ENCODE results near the gene ALAS2. TPM values are rescaled to one million over a fixed set of nuclear protein-coding genes. Genes with fewer than 3 reads are reported as not detected.
"Not testable (repeated sequence)": the region's sequence is repeated elsewhere in the genome, so short reads cannot be mapped to it uniquely, and the experiment has no call there.

Gene ALAS2
- total RNA-seq, 1 donor from 2014 or later, result 6.9 TPM

DNA sequence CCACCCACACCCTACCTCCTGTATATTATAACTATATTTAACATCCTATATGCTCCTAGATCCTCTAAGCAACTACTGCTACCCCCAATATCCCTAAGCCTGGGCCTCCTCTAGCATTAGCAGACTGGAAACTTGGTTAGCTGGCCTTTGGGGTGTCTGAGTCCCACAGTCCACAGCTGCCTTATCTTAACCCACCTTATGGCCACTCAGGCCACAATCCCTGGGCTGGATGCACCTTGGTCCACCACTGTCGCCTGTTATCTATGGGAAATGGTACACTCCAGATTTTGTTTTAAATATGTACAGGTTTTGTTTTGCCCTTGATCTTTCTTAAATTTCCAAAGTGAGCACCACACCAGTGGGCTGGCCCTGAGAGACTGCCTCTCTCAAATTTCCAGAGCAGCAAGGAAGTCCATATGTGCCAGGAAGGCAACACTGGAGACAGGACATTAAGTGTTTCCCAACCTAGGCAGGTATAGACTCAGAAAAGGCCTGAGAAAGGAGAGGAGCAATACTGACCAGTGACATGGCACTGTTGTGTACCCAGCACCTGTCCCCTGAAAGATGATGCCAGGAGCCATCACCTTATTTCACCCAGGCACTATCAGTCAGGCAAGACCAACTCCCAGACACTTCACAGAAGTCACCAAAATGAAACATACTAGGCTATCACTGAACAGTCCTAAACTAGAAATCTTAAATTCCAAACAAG is 37.7 kb downstream of the ALAS2 start:
- intact Hi-C loops (cut with DNase I), result no loop called here
- DNase-seq (ENCODE audit: low spot score in 2 of 2), result no peak
- Histone ChIP-seq H3K27ac (no peak overlapping the region), H3K4me3 (no peak overlapping the region), H3K27me3 (no peaks in the 10 kb centered on the region), H3K4me1 (no peaks in the 10 kb centered on the region), H3K9me3 (no peaks in the 10 kb centered on the region), H3K36me3 (no peaks in the 10 kb centered on the region)
- TF ChIP-seq, protein P1, sequence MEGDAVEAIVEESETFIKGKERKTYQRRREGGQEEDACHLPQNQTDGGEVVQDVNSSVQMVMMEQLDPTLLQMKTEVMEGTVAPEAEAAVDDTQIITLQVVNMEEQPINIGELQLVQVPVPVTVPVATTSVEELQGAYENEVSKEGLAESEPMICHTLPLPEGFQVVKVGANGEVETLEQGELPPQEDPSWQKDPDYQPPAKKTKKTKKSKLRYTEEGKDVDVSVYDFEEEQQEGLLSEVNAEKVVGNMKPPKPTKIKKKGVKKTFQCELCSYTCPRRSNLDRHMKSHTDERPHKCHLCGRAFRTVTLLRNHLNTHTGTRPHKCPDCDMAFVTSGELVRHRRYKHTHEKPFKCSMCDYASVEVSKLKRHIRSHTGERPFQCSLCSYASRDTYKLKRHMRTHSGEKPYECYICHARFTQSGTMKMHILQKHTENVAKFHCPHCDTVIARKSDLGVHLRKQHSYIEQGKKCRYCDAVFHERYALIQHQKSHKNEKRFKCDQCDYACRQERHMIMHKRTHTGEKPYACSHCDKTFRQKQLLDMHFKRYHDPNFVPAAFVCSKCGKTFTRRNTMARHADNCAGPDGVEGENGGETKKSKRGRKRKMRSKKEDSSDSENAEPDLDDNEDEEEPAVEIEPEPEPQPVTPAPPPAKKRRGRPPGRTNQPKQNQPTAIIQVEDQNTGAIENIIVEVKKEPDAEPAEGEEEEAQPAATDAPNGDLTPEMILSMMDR (IDR thresholded peaks at IDR 0.05), result no peak

DNA sequence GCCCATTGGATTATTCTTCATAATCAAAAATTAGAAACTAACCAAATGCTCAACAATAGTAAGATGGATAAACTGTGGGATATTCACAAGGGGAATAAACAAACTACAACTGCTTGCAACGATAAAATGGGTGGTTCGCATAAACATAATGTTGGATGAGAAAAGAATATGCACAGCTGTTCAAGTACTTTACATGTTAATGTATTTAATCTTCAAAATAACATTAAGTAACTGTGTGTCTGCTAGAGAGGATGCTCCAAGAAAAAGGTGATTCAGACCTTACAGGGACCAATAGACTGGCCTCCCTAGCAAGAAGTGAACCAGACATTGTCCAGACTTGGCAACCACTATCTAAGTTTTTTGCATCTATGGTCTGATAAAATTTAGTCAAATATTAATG is 39.1 kb downstream of the ALAS2 start:
- TF ChIP-seq, protein P1 (IDR thresholded peaks at IDR 0.05), result no peak
- intact Hi-C loops (cut with DNase I), result no loop called here

GRCh38 chrX:54983306-54983705 is 47.5 kb downstream of the ALAS2 start:
- not testable (repeated sequence) for DNase-seq (ENCODE audit: low spot score in 2 of 2)

More for the DNA sequence above, 39.1 kb downstream of the ALAS2 start:
- no peaks in the 10 kb centered on the region for H3K36me3 ChIP-seq
- no peaks in the 10 kb centered on the region for H3K4me1 ChIP-seq
- no peak for DNase-seq (ENCODE audit: low spot score in 2 of 2)
- no peak overlapping the region for H3K4me3 ChIP-seq
- H3K9me3 ChIP-seq, result no peaks in the 10 kb centered on the region
- H3K27me3 ChIP-seq, result no peaks in the 10 kb centered on the region
- H3K27ac ChIP-seq, result no peak overlapping the region

DNA sequence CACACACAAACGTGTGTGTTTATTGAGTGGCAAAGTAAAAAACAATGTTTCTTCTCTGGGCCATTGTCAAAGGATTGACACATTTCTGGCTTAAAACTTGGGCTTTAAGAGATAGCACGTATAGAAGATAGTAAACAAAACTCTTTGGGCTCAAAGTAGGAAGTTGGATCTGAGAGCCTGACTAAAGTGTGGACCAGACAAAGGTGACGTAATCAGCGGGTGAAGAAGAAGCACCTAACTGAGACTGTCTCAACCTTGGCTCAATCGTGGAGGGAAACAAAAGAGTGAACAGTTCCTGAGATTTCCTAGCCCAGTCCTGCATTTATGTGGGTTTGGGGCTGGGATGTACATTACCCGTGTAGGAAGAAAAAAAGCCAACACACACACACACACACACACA is 50.4 kb downstream of the ALAS2 start:
- no peak for DNase-seq (ENCODE audit: low spot score in 2 of 2)
- intact Hi-C loops (cut with DNase I), result no loop called here
- Histone ChIP-seq H3K4me3 (no peak overlapping the region), H3K27me3 (no peaks in the 10 kb centered on the region), H3K9me3 (no peaks in the 10 kb centered on the region), H3K27ac (no peak overlapping the region), H3K36me3 (no peaks in the 10 kb centered on the region), H3K4me1 (no peaks in the 10 kb centered on the region)
- TF ChIP-seq, protein P1 (IDR thresholded peaks at IDR 0.05), result no peak

More at GRCh38 chrX:54983306-54983705, 47.5 kb downstream of the ALAS2 start:
- H3K27ac ChIP-seq; intact Hi-C loops (cut with DNase I); H3K36me3 ChIP-seq; H3K4me1 ChIP-seq; H3K9me3 ChIP-seq; H3K27me3 ChIP-seq; H3K4me3 ChIP-seq: not testable (repeated sequence)

DNA sequence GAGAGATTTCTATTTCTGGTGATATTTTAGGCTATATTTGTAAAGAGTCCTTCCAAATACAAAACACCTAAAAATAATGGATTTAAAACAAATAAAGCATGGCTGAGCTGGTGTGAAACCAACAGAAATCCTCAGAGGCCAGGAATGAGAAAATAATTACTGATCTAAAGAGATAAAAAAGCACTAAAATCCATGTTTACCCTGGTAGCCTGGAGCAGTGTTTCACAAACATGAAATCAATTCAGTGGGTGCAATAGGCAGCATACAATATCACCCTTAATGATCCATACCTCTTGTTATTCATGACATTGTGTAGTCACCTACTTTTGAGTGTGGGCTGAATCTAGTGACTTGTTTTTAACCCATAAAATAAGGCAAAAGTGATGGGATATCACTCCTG is 51.3 kb downstream of the ALAS2 start:
- no peak for DNase-seq (ENCODE audit: low spot score in 2 of 2)
- Histone ChIP-seq H3K27ac (no peak overlapping the region), H3K36me3 (no peaks in the 10 kb centered on the region), H3K4me3 (no peak overlapping the region), H3K27me3 (no peaks in the 10 kb centered on the region), H3K4me1 (no peaks in the 10 kb centered on the region), H3K9me3 (no peaks in the 10 kb centered on the region)
- intact Hi-C loops (cut with DNase I), result no loop called here
- TF ChIP-seq, protein P1 (IDR thresholded peaks at IDR 0.05), result no peak

- Histone ChIP-seq H3K27ac (no peak overlapping the region), H3K27me3 (no peaks in the 10 kb centered on the region), H3K4me1 (no peaks in the 10 kb centered on the region), H3K4me3 (no peak overlapping the region), H3K36me3 (no peaks in the 10 kb centered on the region), H3K9me3 (no peaks in the 10 kb centered on the region)
- intact Hi-C loops (cut with DNase I), result no loop called here
- TF ChIP-seq, protein P1 (IDR thresholded peaks at IDR 0.05), result no peak
- no peak for DNase-seq (ENCODE audit: low spot score in 2 of 2)
Observed at GRCh38 chrX:54978448-54978847, 52.3 kb downstream of the ALAS2 start.
